Measurements from ENCODE around the gene SKA3. TPM values are rescaled to one million over a fixed set of nuclear protein-coding genes. Genes with fewer than 3 reads are reported as not detected.

SKA3 gene
- total RNA-seq, 1 experiment from 2014 or later = 61.8 TPM

GRCh38 chr13:21116141-21116540 is 60.2 kb downstream of the SKA3 start:
- H3K14ac ChIP-seq (ENCODE audit: insufficient read depth, low read length) = no peak overlapping the region
- H3K36me3 Mint-ChIP-seq (ENCODE audit: insufficient read depth in 1 of 3, low read depth in 3 of 3) = peaks cover 0 to 8% (median 2%) of the 10 kb centered on the region in 3 experiments; a peak in 5 of 7 replicates
- no peak overlapping the region for H4K8ac ChIP-seq (replicated peaks; ENCODE audit: insufficient read length, low read depth, low read length)
- no peak overlapping the region for H3K4ac ChIP-seq (ENCODE audit: low read depth, low read length)
- no peak overlapping the region for H3K56ac ChIP-seq (ENCODE audit: insufficient read length, low read depth, low read length)
- no peaks in the 10 kb centered on the region for H3K27me3 Mint-ChIP-seq (ENCODE audit: low read depth)
- H2AFZ ChIP-seq (ENCODE audit: low read length) = no peak overlapping the region
- H3T11ph ChIP-seq (ENCODE audit: low read length) = no peak overlapping the region
- no peak for TF ChIP-seq CTCF (conservative IDR thresholded peaks at IDR 0.05)
- no peak overlapping the region for H3K4me2 ChIP-seq (ENCODE audit: insufficient read depth, insufficient read length, low read length)
- H3K27me3 ChIP-seq (ENCODE audit: insufficient read depth, low read length) = no peaks in the 10 kb centered on the region
- peaks cover 8 to 12% of the 10 kb centered on the region in 2 experiments for H3K9me3 Mint-ChIP-seq
- H4K5ac ChIP-seq (ENCODE audit: insufficient read length, low read depth, low read length) = no peak overlapping the region
- H2BK15ac ChIP-seq (ENCODE audit: low read depth, low read length) = no peak overlapping the region
- H3K18ac ChIP-seq (ENCODE audit: insufficient read length, low read depth, low read length) = no peak overlapping the region
- no peak overlapping the region for H3K23ac ChIP-seq (ENCODE audit: insufficient read length, low read depth, low read length)
- no peak overlapping the region for H2BK120ac ChIP-seq (ENCODE audit: low read depth, low read length, poor library complexity, severe bottlenecking)
- peaks cover 31 to 34% of the 10 kb centered on the region in 2 experiments for H3K4me1 Mint-ChIP-seq
- H3K4me1 ChIP-seq (ENCODE audit: insufficient read depth, low read length) = no peaks in the 10 kb centered on the region
- no peak overlapping the region for H4K91ac ChIP-seq (ENCODE audit: insufficient read length, low read depth, low read length)
- no peaks in the 10 kb centered on the region for H3K23me2 ChIP-seq (ENCODE audit: insufficient read length, low read depth, low read length, poor library complexity, severe bottlenecking)
- H3K79me2 ChIP-seq (ENCODE audit: insufficient read depth, low read length) = no peaks in the 10 kb centered on the region
- no peak overlapping the region for H2BK20ac ChIP-seq (ENCODE audit: low read depth, low read length, poor library complexity, severe bottlenecking)
- no peak overlapping the region for H2BK12ac ChIP-seq (ENCODE audit: insufficient read length, low read depth, low read length)
- WGBS (ENCODE audit: extremely low coverage, insufficient read length, low lambda C conversion rate) = no CpG with 5 or more reads among the region's 6 CpGs
- H2AK5ac ChIP-seq (ENCODE audit: insufficient read length, low read length) = no peak overlapping the region
- H3K79me1 ChIP-seq (ENCODE audit: insufficient read depth, low read depth, low read length, poor library complexity, severe bottlenecking) = no peaks in the 10 kb centered on the region
- H3K27ac Mint-ChIP-seq = no peak overlapping the region
- H3K9me3 ChIP-seq (ENCODE audit: control insufficient read depth, low read depth, low read length) = no peaks in the 10 kb centered on the region
- H3K9ac ChIP-seq (ENCODE audit: extremely low read depth, insufficient read length, low read length) = no peak overlapping the region
- no peak for DNase-seq
- H2BK5ac ChIP-seq (ENCODE audit: insufficient read length, low read length) = no peak overlapping the region
- H3K27ac ChIP-seq (ENCODE audit: insufficient read length, low read depth, low read length) = no peak overlapping the region
- no peak overlapping the region for H3K4me3 Mint-ChIP-seq
- no peaks in the 10 kb centered on the region for H4K20me1 ChIP-seq (ENCODE audit: control insufficient read depth, insufficient read depth, insufficient read length)
